Upper lobe of left lung (tissue), 4 donors: ENCODE measurements around the gene ZER1.

Experiments used
- POLR2A ChIP-seq, 4 donors: fragments of 450-650 bp; IDR thresholded peaks; one replicate each; pipeline ENCODE4 v1.5.1; 2016 to 2017; ENCODE audit warnings: antibody characterized with exemption in 4 of 4, mild to moderate bottlenecking in 2 of 4
- POLR2AphosphoS5 ChIP-seq, 2 donors: sonication (generic); formaldehyde crosslinking; IDR thresholded peaks; one replicate each; pipeline ENCODE4 v1.5.1; 2017; ENCODE audit warnings: antibody characterized with exemption in 2 of 2
- TF ChIP-seq, protein P1 (sequence below), 6 experiments: fragments of 450-650 bp in 4 of 6; fragments of 200-600 bp in 2 of 6; sonication (generic) in 2 of 6; IDR thresholded peaks; one replicate each; pipeline ENCODE4 v1.5.1; 2016 to 2019; ENCODE audit warnings: antibody characterized with exemption in 6 of 6

DNA sequence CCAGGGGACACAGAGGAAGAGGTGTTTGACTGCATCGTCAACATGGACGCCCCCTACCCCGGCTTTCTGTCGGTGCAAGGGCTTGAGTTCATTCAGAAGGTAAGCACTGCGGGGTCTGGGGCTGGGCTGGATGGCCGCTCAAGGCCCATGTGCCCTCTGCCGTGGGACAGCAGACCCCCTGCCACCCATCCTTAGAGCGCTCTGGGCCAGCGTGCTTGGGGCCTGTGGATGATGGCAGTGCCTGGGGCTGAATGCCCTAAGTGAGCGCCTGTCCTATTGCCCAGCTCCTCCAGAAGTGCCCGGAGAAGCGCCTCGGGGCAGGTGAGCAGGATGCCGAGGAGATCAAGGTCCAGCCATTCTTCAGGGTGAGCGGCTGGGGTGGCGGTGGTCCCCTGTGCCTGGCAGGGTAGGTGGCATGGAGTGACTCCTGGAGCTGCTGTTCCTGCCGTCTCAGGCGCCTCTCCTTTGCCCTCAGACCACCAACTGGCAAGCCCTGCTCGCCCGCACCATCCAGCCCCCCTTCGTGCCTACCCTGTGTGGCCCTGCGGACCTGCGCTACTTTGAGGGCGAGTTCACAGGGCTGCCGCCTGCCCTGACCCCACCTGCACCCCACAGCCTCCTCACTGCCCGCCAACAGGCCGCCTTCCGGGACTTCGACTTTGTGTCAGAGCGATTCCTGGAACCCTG is 51.7 kb downstream of the ZER1 start:
- TF ChIP-seq, protein P1, sequence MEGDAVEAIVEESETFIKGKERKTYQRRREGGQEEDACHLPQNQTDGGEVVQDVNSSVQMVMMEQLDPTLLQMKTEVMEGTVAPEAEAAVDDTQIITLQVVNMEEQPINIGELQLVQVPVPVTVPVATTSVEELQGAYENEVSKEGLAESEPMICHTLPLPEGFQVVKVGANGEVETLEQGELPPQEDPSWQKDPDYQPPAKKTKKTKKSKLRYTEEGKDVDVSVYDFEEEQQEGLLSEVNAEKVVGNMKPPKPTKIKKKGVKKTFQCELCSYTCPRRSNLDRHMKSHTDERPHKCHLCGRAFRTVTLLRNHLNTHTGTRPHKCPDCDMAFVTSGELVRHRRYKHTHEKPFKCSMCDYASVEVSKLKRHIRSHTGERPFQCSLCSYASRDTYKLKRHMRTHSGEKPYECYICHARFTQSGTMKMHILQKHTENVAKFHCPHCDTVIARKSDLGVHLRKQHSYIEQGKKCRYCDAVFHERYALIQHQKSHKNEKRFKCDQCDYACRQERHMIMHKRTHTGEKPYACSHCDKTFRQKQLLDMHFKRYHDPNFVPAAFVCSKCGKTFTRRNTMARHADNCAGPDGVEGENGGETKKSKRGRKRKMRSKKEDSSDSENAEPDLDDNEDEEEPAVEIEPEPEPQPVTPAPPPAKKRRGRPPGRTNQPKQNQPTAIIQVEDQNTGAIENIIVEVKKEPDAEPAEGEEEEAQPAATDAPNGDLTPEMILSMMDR (IDR thresholded peaks at IDR 0.05), result no peak
- TF ChIP-seq POLR2A (IDR thresholded peaks at IDR 0.05) (no peak), POLR2AphosphoS5 (IDR thresholded peaks at IDR 0.05) (no peak)
